ENCODE measurements around the gene HIGD1C.

HIGD1C gene

DNA sequence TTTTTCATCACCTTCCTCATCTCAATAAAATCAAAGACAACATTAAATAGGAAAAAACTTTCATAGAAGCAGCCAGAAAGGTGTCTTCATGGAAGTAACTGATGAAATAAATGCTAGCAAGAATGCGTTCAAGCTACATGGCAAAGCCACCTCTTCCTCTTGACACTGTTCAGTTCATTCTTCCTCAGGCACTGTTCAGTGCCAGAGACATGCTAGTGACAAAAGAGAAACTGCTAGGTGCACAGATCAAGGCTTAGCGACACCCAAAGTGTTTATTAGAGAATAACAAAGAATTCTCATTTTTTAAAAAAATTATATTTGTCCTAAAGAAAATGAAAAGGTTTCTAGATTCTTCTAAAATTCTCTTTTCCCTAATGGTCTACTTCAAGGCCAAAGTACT, 66.6 kb downstream of the HIGD1C start:
- DNase-seq (ENCODE audit: low read depth), result no peak

- no peak for DNase-seq (ENCODE audit: low read depth)
Measured at GRCh38 chr12:51019927-51020326, 67.6 kb downstream of the HIGD1C start.
